Effector CD4-positive, alpha-beta T cell (primary cell): ENCODE results near the gene HOXA2.

ENCODE experiments used
- DNase-seq: peaks from one replicate; pipeline ENCODE4 v3.0.0-alpha.2; 2020

The HOXA2 gene

GRCh38 chr7:27097686-27098577 lies 4.6 kb downstream of the HOXA2 start:
- DNase-seq = no peak

DNA sequence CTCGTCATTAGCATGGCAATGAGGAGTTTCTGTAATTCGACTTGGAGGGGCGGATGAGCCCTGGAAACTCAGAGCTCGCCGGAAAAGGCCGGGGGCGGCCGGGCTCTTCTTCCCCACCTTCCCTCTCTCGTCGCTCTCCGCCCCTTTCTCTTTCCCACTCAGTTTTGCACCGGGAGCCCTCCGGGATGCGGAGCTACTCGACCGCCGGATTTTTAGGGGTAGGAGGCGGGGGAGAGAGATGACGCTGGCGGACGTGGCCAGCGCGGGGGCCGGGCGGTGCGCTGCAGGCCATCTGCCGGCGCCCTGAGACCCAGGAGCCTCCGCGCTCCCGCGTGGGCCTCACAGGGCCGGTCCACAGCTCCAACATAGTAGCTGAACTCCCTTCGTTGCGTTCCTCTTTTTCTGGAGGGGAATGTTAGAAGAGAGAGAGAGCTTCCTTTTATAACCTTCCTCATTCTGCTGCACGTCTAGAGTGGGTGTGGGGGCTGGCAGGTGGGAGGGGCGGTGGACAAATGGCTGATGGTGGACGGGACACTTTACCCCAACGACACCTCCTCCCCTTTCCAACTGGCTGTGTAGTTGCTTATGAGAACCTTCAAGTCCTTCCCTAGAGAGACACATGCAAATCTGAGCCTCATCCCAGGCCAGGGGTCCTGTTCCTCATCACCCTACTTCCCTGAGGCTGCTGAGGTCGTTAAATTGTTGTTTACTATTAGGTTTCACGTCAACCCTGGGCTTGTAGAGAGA lies 5.5 kb downstream of the HOXA2 start:
- DNase-seq = no peak

- peak; percentile 66 for DNase-seq
Observed at GRCh38 chr7:27095897-27096767, 6.4 kb downstream of the HOXA2 start, which contains the start of gene HOXA1. TSS of gene HOXA1 (minus strand) at chr7:27096000. CDS start at chr7:27095912, 88 bp downstream.

DNA sequence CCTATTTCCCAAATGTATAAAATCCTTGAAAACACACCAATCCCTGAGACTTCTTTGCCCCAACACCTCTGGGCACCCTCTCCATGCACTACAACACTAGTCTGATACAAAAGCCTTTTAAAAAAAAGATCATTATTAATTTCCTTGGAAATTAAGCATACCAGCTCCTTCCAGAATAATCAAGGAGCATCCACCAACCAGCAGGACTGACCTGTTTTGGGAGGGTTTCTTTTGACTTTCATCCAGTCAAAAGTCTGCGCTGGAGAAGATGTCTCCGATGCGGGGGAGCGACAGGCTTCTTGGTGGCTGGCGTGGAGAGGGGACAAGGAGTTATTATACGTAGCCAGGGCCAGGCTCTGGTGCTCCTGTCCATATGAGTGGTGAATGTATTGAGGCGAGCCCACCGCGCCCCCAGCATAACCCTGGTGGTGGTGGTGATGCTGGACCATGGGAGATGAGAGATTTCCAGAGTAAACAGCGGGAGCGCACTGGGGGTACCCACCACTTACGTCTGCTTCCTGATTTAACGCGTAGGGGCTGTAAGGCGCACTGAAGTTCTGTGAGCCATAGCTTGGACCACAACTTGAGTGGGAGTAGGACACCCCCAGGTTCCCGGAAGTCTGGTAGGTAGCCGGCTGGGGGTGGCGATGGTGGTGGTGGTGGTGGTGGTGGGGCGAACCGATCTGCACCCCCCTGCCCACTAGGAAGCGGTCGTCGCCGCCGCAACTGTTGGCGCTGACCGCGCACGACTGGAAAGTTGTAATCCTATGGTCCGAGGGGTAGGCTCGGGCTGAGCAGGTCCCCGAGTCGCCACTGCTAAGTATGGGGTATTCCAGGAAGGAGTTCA lies 7.2 kb downstream of the HOXA2 start:
- DNase-seq = no peak

GRCh38 chr7:27094304-27095049 lies 8.0 kb downstream of the HOXA2 start:
- no peak for DNase-seq

- DNase-seq = no peak
Observed at GRCh38 chr7:27093184-27093895, 9.1 kb downstream of the HOXA2 start.

GRCh38 chr7:27092819-27093110 lies 9.7 kb downstream of the HOXA2 start:
- no peak for DNase-seq

GRCh38 chr7:27091941-27092818 lies 10.3 kb downstream of the HOXA2 start:
- DNase-seq = no peak

DNA sequence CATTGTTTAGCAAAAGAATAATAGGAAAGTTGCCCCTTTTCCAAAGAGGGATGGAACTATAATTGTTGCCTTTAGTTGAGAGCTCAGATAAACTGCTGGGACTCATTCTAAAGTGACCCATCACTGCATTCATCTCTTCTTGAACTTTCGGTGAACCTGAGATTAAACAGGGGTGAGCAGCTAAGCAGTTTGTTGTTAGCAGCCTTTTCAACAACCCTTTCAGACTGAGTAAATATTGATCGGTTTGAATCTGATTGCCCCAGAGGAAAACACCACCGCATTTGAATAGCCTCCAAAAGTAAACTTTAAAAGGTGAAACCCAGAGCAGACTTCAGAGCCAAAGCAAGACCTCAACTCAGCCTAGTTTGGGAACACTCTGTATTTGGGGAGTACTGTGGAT lies 11.4 kb downstream of the HOXA2 start:
- DNase-seq = no peak

GRCh38 chr7:27088002-27088922 lies 14.2 kb downstream of the HOXA2 start:
- no peak for DNase-seq

GRCh38 chr7:27083646-27084045 lies 18.8 kb downstream of the HOXA2 start:
- DNase-seq = no peak

DNA sequence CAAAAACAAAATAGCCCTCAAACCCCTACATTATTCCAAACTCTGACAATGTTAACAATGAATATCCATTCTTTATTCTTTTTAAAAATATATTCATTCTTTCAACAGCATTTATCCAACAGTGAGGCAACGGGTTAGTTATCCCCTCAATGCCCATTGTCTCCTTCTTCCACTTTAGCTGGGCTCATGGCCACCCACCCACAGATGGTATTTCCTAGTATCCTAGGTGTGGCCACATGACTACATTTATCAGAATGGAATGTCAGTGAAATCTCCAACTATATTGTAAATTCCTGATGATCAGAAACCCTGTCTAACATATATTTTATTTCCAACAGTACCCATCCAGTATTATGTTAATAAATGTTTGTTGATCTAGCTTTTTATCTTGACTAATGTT lies 20.3 kb downstream of the HOXA2 start:
- DNase-seq = no peak

- no peak for DNase-seq
Observed at GRCh38 chr7:27080844-27081436, 21.5 kb downstream of the HOXA2 start.

DNA sequence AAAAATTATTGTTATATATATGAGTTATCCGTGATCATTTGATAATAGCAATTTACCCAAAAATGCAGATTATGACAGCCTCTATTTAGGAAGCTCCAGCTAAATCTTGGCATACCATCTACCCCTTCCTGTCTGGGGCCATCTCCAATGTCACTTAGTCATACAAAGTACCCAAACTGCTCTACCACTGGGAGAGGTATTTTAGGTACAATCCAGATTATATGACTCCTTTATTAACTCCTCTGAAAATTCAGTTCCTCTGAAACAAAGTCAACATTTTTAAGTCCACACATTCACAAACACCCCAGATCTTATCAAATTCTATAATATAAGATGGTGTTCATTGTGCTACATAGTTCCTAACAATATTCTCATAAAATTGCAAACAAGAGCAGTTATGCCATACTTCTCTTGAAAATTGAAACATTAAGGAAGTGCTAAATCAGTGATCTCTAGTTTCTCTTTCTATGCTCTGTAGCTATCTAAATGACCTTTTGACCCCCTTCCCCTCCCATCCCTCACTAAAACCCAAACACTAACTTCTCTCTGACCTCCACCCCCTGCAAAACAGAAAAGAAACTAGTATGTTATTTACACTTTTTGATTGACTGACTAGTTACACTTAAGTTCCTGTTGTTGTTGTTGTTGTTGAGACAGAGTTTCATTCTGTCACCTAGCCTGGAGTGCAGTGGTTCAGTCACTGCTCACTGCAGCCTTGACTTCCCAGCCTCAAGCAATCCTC lies 23.1 kb downstream of the HOXA2 start:
- no peak for DNase-seq

- DNase-seq = no peak
Observed at GRCh38 chr7:27078616-27079233, 23.8 kb downstream of the HOXA2 start.

DNA sequence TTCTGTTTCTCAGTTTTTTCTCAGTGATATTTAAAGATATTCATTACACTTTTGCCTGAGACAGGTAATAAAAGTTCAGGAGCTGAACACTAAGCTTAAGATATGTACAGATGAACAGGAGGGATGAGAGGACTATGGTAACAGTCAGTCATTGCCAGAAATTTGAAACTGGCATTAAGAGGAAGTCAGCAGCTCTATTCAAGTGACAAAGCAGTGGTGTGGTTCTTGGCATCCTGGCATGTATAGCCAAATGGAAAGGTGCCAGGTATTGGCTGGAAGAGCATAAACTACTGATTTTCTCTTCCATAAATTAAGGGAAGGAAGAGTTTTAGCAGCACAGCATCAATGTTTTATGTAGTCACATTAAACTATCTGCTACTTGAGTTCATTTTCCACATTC lies 29.4 kb downstream of the HOXA2 start:
- DNase-seq = no peak
